ENCODE data around the gene TLK1.
"Not testable (repeated sequence)": the region's sequence is repeated elsewhere in the genome, so short reads cannot be mapped to it uniquely, and the experiment has no call there.

The TLK1 gene

GRCh38 chr2:171181064-171182049 lies 20.7 kb upstream of the TLK1 start:
- TF ChIP-seq POLR2A (IDR thresholded peaks at IDR 0.05; ENCODE audit: low read depth, low read length), result no peak
- DNase-seq (ENCODE audit: insufficient read length, low spot score) (no peak), FAIRE-seq (no peak)

- FAIRE-seq (no peak), DNase-seq (ENCODE audit: insufficient read length, low spot score) (no peak)
- no peak for TF ChIP-seq POLR2A (IDR thresholded peaks at IDR 0.05; ENCODE audit: low read depth, low read length)
Observed at GRCh38 chr2:171180229-171180930, 19.7 kb upstream of the TLK1 start.

- TF ChIP-seq POLR2A (IDR thresholded peaks at IDR 0.05; ENCODE audit: low read depth, low read length), result no peak
Observed at GRCh38 chr2:171178993-171179392, 18.3 kb upstream of the TLK1 start.

GRCh38 chr2:171176516-171176915 lies 15.8 kb upstream of the TLK1 start:
- DNase-seq (ENCODE audit: insufficient read length, low spot score), result no peak
- no peak for TF ChIP-seq POLR2A (IDR thresholded peaks at IDR 0.05; ENCODE audit: low read depth, low read length)
- no peak for FAIRE-seq

More at GRCh38 chr2:171178993-171179392, 18.3 kb upstream of the TLK1 start:
- FAIRE-seq (no peak), DNase-seq (ENCODE audit: insufficient read length, low spot score) (no peak)

GRCh38 chr2:171174075-171174474 lies 13.4 kb upstream of the TLK1 start:
- DNase-seq (ENCODE audit: insufficient read length, low spot score) (no peak), FAIRE-seq (no peak)
- no peak for TF ChIP-seq POLR2A (IDR thresholded peaks at IDR 0.05; ENCODE audit: low read depth, low read length)

GRCh38 chr2:171173087-171173486 lies 12.4 kb upstream of the TLK1 start:
- FAIRE-seq (no peak), DNase-seq (ENCODE audit: insufficient read length, low spot score) (no peak)
- no peak for TF ChIP-seq POLR2A (IDR thresholded peaks at IDR 0.05; ENCODE audit: low read depth, low read length)

GRCh38 chr2:171171808-171172207 lies 11.1 kb upstream of the TLK1 start:
- FAIRE-seq (no peak), DNase-seq (ENCODE audit: insufficient read length, low spot score) (no peak)
- TF ChIP-seq POLR2A (IDR thresholded peaks at IDR 0.05; ENCODE audit: low read depth, low read length), result no peak

- no peak for FAIRE-seq
- no peak for DNase-seq (ENCODE audit: insufficient read length, low spot score)
- no peak for TF ChIP-seq POLR2A (IDR thresholded peaks at IDR 0.05; ENCODE audit: low read depth, low read length)
Observed at GRCh38 chr2:171169839-171170238, 9.1 kb upstream of the TLK1 start.

GRCh38 chr2:171169333-171169732 lies 8.6 kb upstream of the TLK1 start:
- FAIRE-seq (no peak), DNase-seq (ENCODE audit: insufficient read length, low spot score) (no peak)
- TF ChIP-seq POLR2A (IDR thresholded peaks at IDR 0.05; ENCODE audit: low read depth, low read length), result no peak

- no peak for FAIRE-seq
Observed at GRCh38 chr2:171167352-171167997, 6.8 kb upstream of the TLK1 start.

GRCh38 chr2:171166328-171166983 lies 5.8 kb upstream of the TLK1 start:
- no peak for DNase-seq (ENCODE audit: insufficient read length, low spot score)
- FAIRE-seq, result no peak
- TF ChIP-seq POLR2A (IDR thresholded peaks at IDR 0.05; ENCODE audit: low read depth, low read length), result no peak

More at GRCh38 chr2:171167352-171167997, 6.8 kb upstream of the TLK1 start:
- no peak for DNase-seq (ENCODE audit: insufficient read length, low spot score)
- no peak for TF ChIP-seq POLR2A (IDR thresholded peaks at IDR 0.05; ENCODE audit: low read depth, low read length)

- no peak for TF ChIP-seq POLR2A (IDR thresholded peaks at IDR 0.05; ENCODE audit: low read depth, low read length)
- DNase-seq (ENCODE audit: insufficient read length, low spot score) (no peak), FAIRE-seq (peak; percentile 58)
Observed at GRCh38 chr2:171165967-171166327, 5.3 kb upstream of the TLK1 start.

- FAIRE-seq, result no peak
- no peak for DNase-seq (ENCODE audit: insufficient read length, low spot score)
- TF ChIP-seq POLR2A (IDR thresholded peaks at IDR 0.05; ENCODE audit: low read depth, low read length), result no peak
Observed at GRCh38 chr2:171163261-171163660, 2.6 kb upstream of the TLK1 start.

GRCh38 chr2:171162522-171163197 lies 2.0 kb upstream of the TLK1 start:
- DNase-seq (ENCODE audit: insufficient read length, low spot score); FAIRE-seq: not testable (repeated sequence)
